Activated CD4-positive, alpha-beta T cell treated with anti-CD3 and anti-CD28 coated beads for 36 hours (primary cell): ENCODE measurements around the gene RAB11FIP4. TPM values are rescaled to one million over a fixed set of nuclear protein-coding genes. Genes with fewer than 3 reads are reported as not detected.

ENCODE experiments used
- ATAC-seq: fragments of 200-7000 bp; cut with Tn5 transposase; one replicate; pipeline ENCODE4 v1.10.0; 2021; ENCODE audit warnings: mild to moderate bottlenecking, moderate library complexity
- CTCF ChIA-PET: fragments of 350-600 bp; sonication (Branson Sonifier 250); formaldehyde crosslinking; loops from one replicate; lab custom pipeline; 2021; ENCODE audit warnings: antibody characterized with exemption; lab: Charles Lee
- POLR2A ChIA-PET: fragments of 350-600 bp; sonication (Branson Sonifier 250); formaldehyde crosslinking; loops from one replicate; lab custom pipeline; 2021; ENCODE audit warnings: antibody characterized with exemption, inconsistent platforms; lab: Charles Lee
- DNase-seq: peaks from one replicate; pipeline ENCODE4 v3.0.0-alpha.2; 2020
- H3K27ac Mint-ChIP-seq: one replicate; pipeline ENCODE4 v1.8.0; 2021; ENCODE audit warnings: mixed read lengths
- H3K27me3 Mint-ChIP-seq: one replicate; pipeline ENCODE4 v1.8.0; 2021; ENCODE audit warnings: mixed read lengths
- H3K36me3 Mint-ChIP-seq: one replicate; pipeline ENCODE4 v1.8.0; 2021; ENCODE audit warnings: low read depth, mixed read lengths
- H3K4me1 Mint-ChIP-seq: one replicate; pipeline ENCODE4 v1.8.0; 2021; ENCODE audit warnings: mixed read lengths
- H3K4me3 Mint-ChIP-seq: one replicate; pipeline ENCODE4 v1.8.0; 2021; ENCODE audit warnings: mild to moderate bottlenecking, moderate library complexity, mixed read lengths
- H3K9me3 Mint-ChIP-seq: one replicate; pipeline ENCODE4 v1.8.0; 2021; ENCODE audit warnings: low read depth, mixed read lengths
- intact Hi-C, 2 experiments: fragments of 100-400 bp; cut with DNase I in 1 of 2; cut with micrococcal nuclease in 1 of 2; formaldehyde crosslinking; loops; one replicate each; pipeline versions ENCODE4 v1.14.2 to v1.15.1; 2022 to 2024; cut with DNase I, micrococcal nuclease
- total RNA-seq, 2 experiments: library from RNA; stranded (reverse); gene quantifications; one replicate each; pipeline ENCODE4 v1.2.3, GENCODE V29; 2021

Gene RAB11FIP4
- total RNA-seq, 2 experiments from 2014 or later = 30.3 to 41.4 TPM

- peaks cover 55% of the 10 kb centered on the region for H3K4me1 Mint-ChIP-seq
- no peaks in the 10 kb centered on the region for H3K27me3 Mint-ChIP-seq
- H3K9me3 Mint-ChIP-seq = no peaks in the 10 kb centered on the region
- DNase-seq (peak; percentile 51), ATAC-seq (no peak)
- H3K27ac Mint-ChIP-seq = peak overlapping the region; percentile 100
- H3K36me3 Mint-ChIP-seq = peaks cover 3% of the 10 kb centered on the region
- CTCF ChIA-PET = interaction anchor here (0.6 to 4.8 kb wide), 14 partner anchors 11 to 933 kb away, joined by 3 to 64 read pairs (median 4); no protein-coding TSS in a partner anchor
- intact Hi-C loops = no loop called here
- POLR2A ChIA-PET = interaction anchor here (0.8 to 4.2 kb wide), 4 partner anchors 12 to 23 kb away, joined by 3 to 24 read pairs (median 10); no protein-coding TSS in a partner anchor
- H3K4me3 Mint-ChIP-seq = peak overlapping the region; percentile 84
Measured at GRCh38 chr17:31510308-31511194, 119.1 kb downstream of the RAB11FIP4 start.

- DNase-seq (no peak), ATAC-seq (no peak)
- Mint-ChIP-seq H3K27ac (peak overlapping the region; percentile 47), H3K36me3 (peaks cover 4% of the 10 kb centered on the region), H3K4me1 (peaks cover 57% of the 10 kb centered on the region), H3K27me3 (no peaks in the 10 kb centered on the region), H3K9me3 (no peaks in the 10 kb centered on the region), H3K4me3 (no peak overlapping the region)
- CTCF ChIA-PET = interaction anchor here (0.6 to 4.8 kb wide), 8 partner anchors 11 to 398 kb away, joined by 3 to 64 read pairs (median 4); no protein-coding TSS in a partner anchor
- intact Hi-C loops = no loop called here
- POLR2A ChIA-PET = interaction anchor here (0.8 to 4.2 kb wide), 3 partner anchors 11 to 24 kb away, joined by 3 to 24 read pairs (median 4); no protein-coding TSS in a partner anchor
Measured at GRCh38 chr17:31511195-31511578, 119.7 kb downstream of the RAB11FIP4 start.

- Mint-ChIP-seq H3K27ac (peak overlapping the region; percentile 47), H3K4me1 (peaks cover 53% of the 10 kb centered on the region)
- ATAC-seq = no peak
Measured at GRCh38 chr17:31511580-31511979, 120.1 kb downstream of the RAB11FIP4 start.

GRCh38 chr17:31512104-31512740 lies 120.7 kb downstream of the RAB11FIP4 start:
- Mint-ChIP-seq H3K36me3 (peaks cover 4% of the 10 kb centered on the region), H3K27ac (no peak overlapping the region), H3K9me3 (no peaks in the 10 kb centered on the region), H3K4me3 (no peak overlapping the region), H3K27me3 (no peaks in the 10 kb centered on the region), H3K4me1 (peaks cover 49% of the 10 kb centered on the region)
- ATAC-seq (no peak), DNase-seq (no peak)
- intact Hi-C loops = no loop called here
- POLR2A ChIA-PET = interaction anchor here (4.2 kb wide), 1 partner anchor 19 kb away, joined by 24 read pairs; no protein-coding TSS in a partner anchor
- CTCF ChIA-PET = interaction anchor here (1.2 to 4.8 kb wide), 3 partner anchors 12 to 24 kb away, joined by 4 to 64 read pairs (median 16); no protein-coding TSS in a partner anchor

More at GRCh38 chr17:31511580-31511979, 120.1 kb downstream of the RAB11FIP4 start:
- Mint-ChIP-seq H3K4me3 (no peak overlapping the region), H3K27me3 (no peaks in the 10 kb centered on the region), H3K9me3 (no peaks in the 10 kb centered on the region), H3K36me3 (peaks cover 4% of the 10 kb centered on the region)
- ChIA-PET CTCF (interaction anchor here (0.6 to 4.8 kb wide), 5 partner anchors 10 to 398 kb away, joined by 3 to 64 read pairs (median 4); no protein-coding TSS in a partner anchor), POLR2A (interaction anchor here (1.0 to 4.2 kb wide), 2 partner anchors 11 to 18 kb away, joined by 3 to 24 read pairs; no protein-coding TSS in a partner anchor)
- intact Hi-C loops = no loop called here
- no peak for DNase-seq

GRCh38 chr17:31512796-31513195 lies 121.3 kb downstream of the RAB11FIP4 start:
- intact Hi-C loops = no loop called here
- Mint-ChIP-seq H3K36me3 (peaks cover 6% of the 10 kb centered on the region), H3K27ac (no peak overlapping the region), H3K9me3 (no peaks in the 10 kb centered on the region), H3K4me3 (no peak overlapping the region), H3K4me1 (peaks cover 46% of the 10 kb centered on the region), H3K27me3 (no peaks in the 10 kb centered on the region)
- CTCF ChIA-PET = interaction anchor here (1.2 to 3.6 kb wide), 2 partner anchors 12 to 23 kb away, joined by 4 to 16 read pairs; no protein-coding TSS in a partner anchor
- no peak for DNase-seq
- POLR2A ChIA-PET = no interaction called here
- ATAC-seq = no peak

- ATAC-seq = no peak
- Mint-ChIP-seq H3K27ac (no peak overlapping the region), H3K4me1 (peaks cover 35% of the 10 kb centered on the region), H3K36me3 (peaks cover 7% of the 10 kb centered on the region), H3K27me3 (no peaks in the 10 kb centered on the region), H3K4me3 (no peak overlapping the region), H3K9me3 (no peaks in the 10 kb centered on the region)
- ChIA-PET POLR2A (no interaction called here), CTCF (interaction anchor here (1.0 kb wide), 1 partner anchor 388 kb away, joined by 3 read pairs; no protein-coding TSS in a partner anchor)
- intact Hi-C loops = no loop called here
- DNase-seq = no peak
Measured at GRCh38 chr17:31513731-31514427, 122.4 kb downstream of the RAB11FIP4 start.

GRCh38 chr17:31515267-31515666 lies 123.8 kb downstream of the RAB11FIP4 start:
- no peak for DNase-seq
- no peak for ATAC-seq
- H3K4me1 Mint-ChIP-seq = peaks cover 21% of the 10 kb centered on the region
- no peak overlapping the region for H3K27ac Mint-ChIP-seq
- peaks cover 4% of the 10 kb centered on the region for H3K36me3 Mint-ChIP-seq
- H3K27me3 Mint-ChIP-seq = no peaks in the 10 kb centered on the region
- no peak overlapping the region for H3K4me3 Mint-ChIP-seq
- CTCF ChIA-PET = interaction anchor here (0.9 to 1.4 kb wide), 3 partner anchors 9 to 387 kb away, joined by 3 read pairs; no protein-coding TSS in a partner anchor
- no peaks in the 10 kb centered on the region for H3K9me3 Mint-ChIP-seq
- intact Hi-C loops = no loop called here
- POLR2A ChIA-PET = no interaction called here

- H3K9me3 Mint-ChIP-seq = no peaks in the 10 kb centered on the region
- peaks cover 9% of the 10 kb centered on the region for H3K4me1 Mint-ChIP-seq
- no peak overlapping the region for H3K4me3 Mint-ChIP-seq
- H3K27ac Mint-ChIP-seq = no peak overlapping the region
- intact Hi-C loops = loop anchor here in 1 of 2 experiments (2.0 kb wide), 1 partner anchor 129 kb away; no protein-coding TSS in a partner anchor
- DNase-seq (peak; percentile 40), ATAC-seq (peak; percentile 33)
- peaks cover 12% of the 10 kb centered on the region for H3K36me3 Mint-ChIP-seq
- CTCF ChIA-PET = interaction anchor here (0.6 to 1.2 kb wide), 6 partner anchors 81 to 405 kb away, joined by 3 to 5 read pairs (median 3); no protein-coding TSS in a partner anchor
- no peaks in the 10 kb centered on the region for H3K27me3 Mint-ChIP-seq
- POLR2A ChIA-PET = no interaction called here
Measured at GRCh38 chr17:31517524-31517923, 126.0 kb downstream of the RAB11FIP4 start.

GRCh38 chr17:31518478-31518877 lies 127.0 kb downstream of the RAB11FIP4 start:
- no peak for ATAC-seq
- DNase-seq = no peak
- H3K4me3 Mint-ChIP-seq = no peak overlapping the region
- H3K36me3 Mint-ChIP-seq = peaks cover 18% of the 10 kb centered on the region
- CTCF ChIA-PET = interaction anchor here (0.7 to 1.2 kb wide), 5 partner anchors 9 to 185 kb away, joined by 3 to 5 read pairs (median 4); no protein-coding TSS in a partner anchor
- no peaks in the 10 kb centered on the region for H3K27me3 Mint-ChIP-seq
- no peak overlapping the region for H3K27ac Mint-ChIP-seq
- intact Hi-C loops = no loop called here
- no peaks in the 10 kb centered on the region for H3K9me3 Mint-ChIP-seq
- peaks cover 9% of the 10 kb centered on the region for H3K4me1 Mint-ChIP-seq
- POLR2A ChIA-PET = no interaction called here

- CTCF ChIA-PET = interaction anchor here (0.6 to 4.5 kb wide), 6 partner anchors 11 to 133 kb away, joined by 3 to 25 read pairs (median 3); no protein-coding TSS in a partner anchor
- POLR2A ChIA-PET = interaction anchor here (0.5 to 1.3 kb wide), 4 partner anchors 11 to 210 kb away, joined by 3 to 4 read pairs (median 3); no protein-coding TSS in a partner anchor
- ATAC-seq = no peak
- peaks cover 30% of the 10 kb centered on the region for H3K36me3 Mint-ChIP-seq
- H3K4me1 Mint-ChIP-seq = no peaks in the 10 kb centered on the region
- intact Hi-C loops = no loop called here
- H3K9me3 Mint-ChIP-seq = no peaks in the 10 kb centered on the region
- no peak for DNase-seq
- H3K27me3 Mint-ChIP-seq = no peaks in the 10 kb centered on the region
- no peak overlapping the region for H3K4me3 Mint-ChIP-seq
- H3K27ac Mint-ChIP-seq = no peak overlapping the region
Measured at GRCh38 chr17:31521632-31522283, 130.3 kb downstream of the RAB11FIP4 start.
